IMR-90 (cell line): Measurements from ENCODE around the gene GSTT2. TPM values are rescaled to one million over a fixed set of nuclear protein-coding genes. Genes with fewer than 3 reads are reported as not detected.

Source experiments
- ATAC-seq: fragments of 200-7000 bp; cut with Tn5 transposase; 2 replicates; pipeline ENCODE4 v1.9.1; 2020; ENCODE audit warnings: low read depth, mild to moderate bottlenecking, moderate library complexity
- BruUV-seq: library from RNA; stranded (reverse); fragments of 400-500 nt; replicated peaks from 2 replicates; lab custom pipeline; 2021; lab: Mats Ljungman, UMichigan
- CTCF ChIA-PET: fragments of 300-600 bp; formaldehyde crosslinking; extraction: SDS; loops from one replicate; lab custom pipeline; 2021; ENCODE audit warnings: antibody characterized with exemption; lab: Yijun Ruan, JAX
- POLR2A ChIA-PET: fragments of 300-600 bp; sonication (Branson Sonifier 250); formaldehyde crosslinking; loops from one replicate; lab custom pipeline; 2022; ENCODE audit warnings: antibody characterized with exemption; ENCODE audit not compliant: unreplicated experiment; lab: Charles Lee
- DNase-seq: peaks from one replicate; pipeline ENCODE4 v3.0.0; 2013
- H2AFZ ChIP-seq: replicated peaks from 2 replicates; pipeline ENCODE3; 2013; ENCODE audit warnings: low read length, mild to moderate bottlenecking; ENCODE audit not compliant: poor library complexity
- H2AK5ac ChIP-seq: 2 replicates; pipeline ENCODE4 v1.6.1; 2013; ENCODE audit warnings: low read depth, low read length, inconsistent platforms
- H2AK9ac ChIP-seq: replicated peaks from 2 replicates; pipeline ENCODE3; 2013; ENCODE audit warnings: mild to moderate bottlenecking, low read depth, low read length, moderate library complexity; ENCODE audit not compliant: poor library complexity
- H2BK120ac ChIP-seq: 2 replicates; pipeline ENCODE4 v1.6.1; 2013; ENCODE audit warnings: low read depth, low read length, inconsistent platforms
- H2BK15ac ChIP-seq: 3 replicates; pipeline ENCODE4 v1.6.1; 2013; ENCODE audit warnings: low read depth, low read length, inconsistent platforms
- H2BK20ac ChIP-seq: 2 replicates; pipeline ENCODE4 v1.6.1; 2013; ENCODE audit warnings: low read depth, mild to moderate bottlenecking, inconsistent platforms, low read length, moderate library complexity
- H2BK5ac ChIP-seq: 2 replicates; pipeline ENCODE4 v1.6.1; 2013; ENCODE audit warnings: mild to moderate bottlenecking, low read depth, low read length, inconsistent platforms; ENCODE audit not compliant: poor library complexity, severe bottlenecking
- H3K14ac ChIP-seq: replicated peaks from 2 replicates; pipeline ENCODE4 v1.6.1; 2013; ENCODE audit warnings: low read depth, low read length, inconsistent platforms
- H3K18ac ChIP-seq: 2 replicates; pipeline ENCODE4 v1.6.1; 2013; ENCODE audit warnings: low read depth, low read length, control low read depth
- H3K23ac ChIP-seq: 2 replicates; pipeline ENCODE4 v1.6.1; 2013; ENCODE audit warnings: low read depth, low read length, inconsistent platforms
- H3K27ac ChIP-seq: 2 replicates; pipeline ENCODE4 v1.5.1; 2013; ENCODE audit warnings: mild to moderate bottlenecking, control low read depth, low read length; ENCODE audit not compliant: insufficient read depth
- H3K27me3 ChIP-seq: 2 replicates; pipeline ENCODE4 v1.6.1; 2013; ENCODE audit warnings: low read length; ENCODE audit not compliant: control insufficient read depth, insufficient read depth
- H3K36me3 ChIP-seq: 2 replicates; pipeline ENCODE4 v1.6.1; 2013; ENCODE audit warnings: low read length, mixed read lengths; ENCODE audit not compliant: control insufficient read depth, insufficient read depth
- H3K4ac ChIP-seq: 2 replicates; pipeline ENCODE4 v1.6.1; 2013; ENCODE audit warnings: low read depth, low read length, inconsistent platforms
- H3K4me1 ChIP-seq: 2 replicates; pipeline ENCODE4 v1.6.1; 2013; ENCODE audit warnings: low read length, mixed read lengths; ENCODE audit not compliant: control insufficient read depth, insufficient read depth
- H3K4me2 ChIP-seq: 2 replicates; pipeline ENCODE4 v1.6.1; 2013; ENCODE audit warnings: low read depth, mild to moderate bottlenecking, control low read depth, low read length, moderate library complexity
- H3K4me3 ChIP-seq: 2 replicates; pipeline ENCODE4 v1.5.1; 2013; ENCODE audit warnings: low read depth, mild to moderate bottlenecking, control low read depth, low read length, moderate library complexity; ENCODE audit not compliant: insufficient read depth
- H3K56ac ChIP-seq: 2 replicates; pipeline ENCODE4 v1.6.1; 2013; ENCODE audit warnings: low read length, inconsistent platforms; ENCODE audit not compliant: insufficient read depth; ENCODE audit errors: extremely low read depth
- H3K79me1 ChIP-seq, 2 experiments: 2 replicates each; pipeline ENCODE4 v1.6.1; 2013; ENCODE audit warnings: low read length in 2 of 2, inconsistent platforms in 1 of 2, low read depth in 1 of 2
- H3K9ac ChIP-seq: 2 replicates; pipeline ENCODE4 v1.6.1; 2013; ENCODE audit warnings: low read depth, low read length, control low read depth
- H3K9me1 ChIP-seq: 2 replicates; pipeline ENCODE4 v1.6.1; 2013; ENCODE audit warnings: low read length, inconsistent platforms; ENCODE audit not compliant: insufficient read depth
- H3K9me3 ChIP-seq: 2 replicates; pipeline ENCODE4 v1.6.1; 2013; ENCODE audit warnings: low read length; ENCODE audit not compliant: control insufficient read depth, insufficient read depth
- H4K20me1 ChIP-seq: 2 replicates; pipeline ENCODE4 v1.6.1; 2013; ENCODE audit warnings: low read length, inconsistent platforms; ENCODE audit not compliant: insufficient read depth
- H4K5ac ChIP-seq: 2 replicates; pipeline ENCODE4 v1.6.1; 2013; ENCODE audit warnings: mild to moderate bottlenecking, low read depth, low read length, control low read depth
- H4K8ac ChIP-seq, 2 experiments: 2 replicates each; pipeline ENCODE4 v1.6.1; 2013; ENCODE audit warnings: low read depth in 2 of 2, low read length in 2 of 2, control low read depth in 1 of 2, inconsistent platforms in 1 of 2
- H4K91ac ChIP-seq: 2 replicates; pipeline ENCODE4 v1.6.1; 2013; ENCODE audit warnings: low read depth, low read length, inconsistent platforms; ENCODE audit not compliant: insufficient read depth
- ELK1 ChIP-seq: fragments of 150-350 bp; IDR thresholded peaks from 2 replicates; pipeline ENCODE4 v1.6.1; 2016; ENCODE audit warnings: low read depth, mild to moderate bottlenecking, low read length, moderate library complexity, borderline replicate concordance
- MAFK ChIP-seq: IDR thresholded peaks from 2 replicates; pipeline ENCODE4 v1.6.1; 2012; ENCODE audit warnings: low read depth, low read length, improper control_type of control experiment
- RAD21 ChIP-seq: IDR thresholded peaks from 2 replicates; pipeline ENCODE4 v1.6.1; 2012; ENCODE audit warnings: low read length, improper control_type of control experiment
- RCOR1 ChIP-seq: IDR thresholded peaks from 2 replicates; pipeline ENCODE4 v1.6.1; 2012; ENCODE audit warnings: mild to moderate bottlenecking, low read length, improper control_type of control experiment; ENCODE audit not compliant: insufficient replicate concordance
- RFX5 ChIP-seq: IDR thresholded peaks from 2 replicates; pipeline ENCODE4 v1.8.0; 2012; ENCODE audit warnings: low read depth, mild to moderate bottlenecking, low read length, moderate library complexity
- SMC3 ChIP-seq: fragments of 150-350 bp; IDR thresholded peaks from 2 replicates; pipeline ENCODE4 v1.6.1; 2016; ENCODE audit warnings: low read depth, mild to moderate bottlenecking, antibody characterized with exemption, low read length, moderate library complexity
- WGBS, 2 experiments: methylation state at CpG; one replicate each; pipeline versions ENCODE4 v1.1.5 to v1.1.7; 2013; ENCODE audit warnings: missing lambda C conversion rate in 2 of 2; ENCODE audit not compliant: insufficient read length in 1 of 2; ENCODE audit errors: extremely low coverage in 2 of 2; 5-methylcytosine and 5-hydroxymethylcytosine counted together
- dilution Hi-C: fragments of 300-500 bp; cut with HindIII; formaldehyde crosslinking; loops from one replicate; pipeline ENCODE4 v1.14.3; 2018; ENCODE audit warnings: low sequenced_read_pairs; ENCODE audit not compliant: unreplicated experiment
- in situ Hi-C: fragments of 300-500 bp; cut with MboI; formaldehyde crosslinking; loops from 3 replicates; pipeline ENCODE4 v1.14.3; 2019; ENCODE audit warnings: low sequenced_read_pairs, inconsistent platforms, mixed read lengths
- intact Hi-C: fragments of 100-400 bp; cut with micrococcal nuclease; formaldehyde crosslinking; loops from 2 replicates; pipeline ENCODE4 v1.10.0; 2022
- polyA plus RNA-seq, 3 experiments: library from polyadenylated mRNA; depleted of rRNA; stranded (reverse); fragments of >200 nt; gene quantifications; 2 replicates each; pipeline ENCODE4 v1.2.3, GENCODE V29; 2012; ENCODE audit warnings: low replicate concordance in 1 of 3
- total RNA-seq: library from RNA; depleted of rRNA; stranded (reverse); fragments of >200 nt; gene quantifications from 2 replicates; pipeline ENCODE4 v1.2.3, GENCODE V29; 2012

GSTT2 gene
- total and polyA plus RNA-seq, 2 of the 4 experiments (the other 2 are of a cell fraction): 1.4 to 6.9 TPM

- dilution Hi-C loops (no loop called here), in situ Hi-C loops (no loop called here), intact Hi-C loops (no loop called here)
- H3K4me1 ChIP-seq: no peaks in the 10 kb centered on the region
- ChIA-PET CTCF (no interaction called here), POLR2A (no interaction called here)
- TF ChIP-seq RCOR1: no peak
- TF ChIP-seq RFX5: no peak
- no peak for TF ChIP-seq SMC3
- no peak for TF ChIP-seq RAD21
- no peak for TF ChIP-seq MAFK
- TF ChIP-seq ELK1: no peak
- H3K4ac ChIP-seq: no peak overlapping the region
- no peak overlapping the region for H2AK9ac ChIP-seq
- no peak overlapping the region for H3K18ac ChIP-seq
- peaks cover 44 to 62% of the 10 kb centered on the region in 2 experiments for H3K79me1 ChIP-seq
- H3K4me3 ChIP-seq: no peak overlapping the region
- H2AFZ ChIP-seq: no peak overlapping the region
- H4K20me1 ChIP-seq: peaks cover 23% of the 10 kb centered on the region
- H2BK5ac ChIP-seq: no peak overlapping the region
- no peak overlapping the region for H4K91ac ChIP-seq
- no peak for ATAC-seq
- BruUV-seq: no TSS peak
- H3K9me1 ChIP-seq: peaks cover 3% of the 10 kb centered on the region; the same call in 1 of the 2 replicates
- no peak overlapping the region for H3K56ac ChIP-seq
- H3K14ac ChIP-seq: no peak overlapping the region
- no peaks in the 10 kb centered on the region for H3K9me3 ChIP-seq
- H3K27ac ChIP-seq: no peak overlapping the region
- H2BK120ac ChIP-seq: no peak overlapping the region
- WGBS, 2 experiments: no CpG with 5 or more reads among the region's 3 CpGs
- no peak overlapping the region for H4K5ac ChIP-seq
- no peak overlapping the region for H2BK20ac ChIP-seq
- peaks cover 3% of the 10 kb centered on the region; the same call in 1 of the 2 replicates for H3K36me3 ChIP-seq
- no peak for DNase-seq
- no peak overlapping the region for H2BK15ac ChIP-seq
- no peaks in the 10 kb centered on the region for H3K27me3 ChIP-seq
- H3K4me2 ChIP-seq: no peak overlapping the region
- H3K23ac ChIP-seq: no peak overlapping the region
- H4K8ac ChIP-seq: no peak overlapping the region
- no peak overlapping the region for H2AK5ac ChIP-seq
- no peak overlapping the region for H3K9ac ChIP-seq
Measured at GRCh38 chr22:24029304-24029703, 49.4 kb downstream of the GSTT2 start.
